ENCODE data around the gene GOLGA8S.
"Not testable (repeated sequence)": the region's sequence is repeated elsewhere in the genome, so short reads cannot be mapped to it uniquely, and the experiment has no call there.

GRCh38 chr15:23371868-23372267, 17.3 kb downstream of the GOLGA8S start:
- TF ChIP-seq POLR2A (IDR thresholded peaks at IDR 0.05; ENCODE audit: low read depth, low read length); POLR2AphosphoS5 (IDR thresholded peaks at IDR 0.05; ENCODE audit: low read depth, low read length); TAF1 (IDR thresholded peaks at IDR 0.05; ENCODE audit: borderline replicate concordance, low read depth, low read length): not testable (repeated sequence)
